Measurements from ENCODE around the gene PTK6.

PTK6 gene

DNA sequence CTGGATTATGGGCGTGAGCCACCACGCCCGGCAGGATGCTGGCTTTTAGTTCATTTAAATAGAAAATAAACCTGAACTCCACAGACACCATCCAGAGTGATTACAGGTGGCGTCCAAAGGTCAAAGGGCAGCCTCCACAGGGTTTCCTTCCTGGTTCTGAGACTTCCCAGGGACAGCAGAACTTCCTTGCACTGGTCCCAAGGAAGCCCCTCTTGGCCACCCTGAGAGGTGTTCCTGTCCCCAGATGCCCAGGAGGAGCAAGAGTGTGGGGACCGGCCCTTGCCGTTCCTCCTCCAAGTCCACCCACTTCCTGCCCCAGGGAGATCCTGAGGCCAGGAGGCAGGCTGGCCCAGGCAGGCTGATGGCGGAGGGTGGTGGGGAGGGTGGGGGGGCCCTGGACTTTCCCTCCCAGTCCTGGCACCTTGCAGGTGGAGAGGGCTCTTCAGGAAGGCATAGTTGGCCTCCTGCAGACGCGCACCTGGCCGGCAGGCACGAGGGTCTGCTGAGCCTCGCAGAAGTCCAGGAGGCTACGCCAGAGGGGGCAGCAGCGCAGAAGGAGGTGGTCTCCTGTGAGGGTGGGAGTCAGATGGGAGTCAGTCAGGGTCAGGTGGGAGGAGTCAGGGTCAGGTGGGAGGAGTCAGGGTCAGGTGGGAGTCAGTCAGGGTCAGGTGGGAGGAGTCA, 21.8 kb upstream of the PTK6 start:
- no peak overlapping the region for H2AFZ ChIP-seq (ENCODE audit: low read depth, low read length)
- no peak overlapping the region for H3K4me3 ChIP-seq (ENCODE audit: low read length)
- H3K4me1 ChIP-seq (ENCODE audit: insufficient read depth, low read length), result peaks cover 10% of the 10 kb centered on the region
- no peaks in the 10 kb centered on the region for H3K9me3 ChIP-seq (ENCODE audit: low read length)
- H3K27me3 ChIP-seq (ENCODE audit: insufficient read depth, low read length), result no peaks in the 10 kb centered on the region
- no peaks in the 10 kb centered on the region for H3K36me3 ChIP-seq (ENCODE audit: insufficient read depth, low read length)

DNA sequence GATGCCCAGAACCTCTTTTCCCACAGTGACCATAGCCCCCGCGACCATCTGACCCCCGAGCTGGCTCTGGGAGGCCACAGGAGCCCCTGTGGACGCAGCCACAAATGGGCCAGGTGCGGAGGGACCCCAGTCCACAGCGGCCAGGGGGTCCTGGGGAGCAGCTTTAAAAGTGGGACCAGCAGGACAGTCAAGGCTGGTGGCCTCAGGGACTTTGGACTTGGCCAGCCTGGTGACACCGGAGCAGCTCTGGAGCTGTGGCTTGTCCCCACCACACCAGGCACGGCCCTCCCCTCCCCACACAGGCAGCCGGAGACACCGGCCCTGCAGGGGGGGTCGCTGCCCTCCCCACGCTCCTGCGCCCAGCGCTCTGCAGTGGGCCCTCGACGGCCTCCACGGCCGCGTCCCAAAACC, 20.3 kb upstream of the PTK6 start:
- no peak overlapping the region for H2AFZ ChIP-seq (ENCODE audit: low read depth, low read length)
- no peak overlapping the region for H3K4me3 ChIP-seq (ENCODE audit: low read length)
- peaks cover 10% of the 10 kb centered on the region for H3K4me1 ChIP-seq (ENCODE audit: insufficient read depth, low read length)

GRCh38 chr20:63556873-63557478, 19.8 kb upstream of the PTK6 start:
- Histone ChIP-seq H3K4me1 (ENCODE audit: insufficient read depth, low read length) (peaks cover 10% of the 10 kb centered on the region), H3K27me3 (ENCODE audit: insufficient read depth, low read length) (no peaks in the 10 kb centered on the region), H3K9me3 (ENCODE audit: low read length) (no peaks in the 10 kb centered on the region), H3K4me3 (ENCODE audit: low read length) (no peak overlapping the region), H2AFZ (ENCODE audit: low read depth, low read length) (no peak overlapping the region), H3K36me3 (ENCODE audit: insufficient read depth, low read length) (no peaks in the 10 kb centered on the region)

More for the DNA sequence above, 20.3 kb upstream of the PTK6 start:
- no peaks in the 10 kb centered on the region for H3K27me3 ChIP-seq (ENCODE audit: insufficient read depth, low read length)
- H3K9me3 ChIP-seq (ENCODE audit: low read length), result no peaks in the 10 kb centered on the region
- H3K36me3 ChIP-seq (ENCODE audit: insufficient read depth, low read length), result no peaks in the 10 kb centered on the region

GRCh38 chr20:63555661-63556381, 18.6 kb upstream of the PTK6 start:
- H3K27me3 ChIP-seq (ENCODE audit: insufficient read depth, low read length), result no peaks in the 10 kb centered on the region
- no peak overlapping the region for H3K4me3 ChIP-seq (ENCODE audit: low read length)
- H3K4me1 ChIP-seq (ENCODE audit: insufficient read depth, low read length), result peaks cover 10% of the 10 kb centered on the region
- no peak overlapping the region for H2AFZ ChIP-seq (ENCODE audit: low read depth, low read length)
- no peaks in the 10 kb centered on the region for H3K36me3 ChIP-seq (ENCODE audit: insufficient read depth, low read length)
- H3K9me3 ChIP-seq (ENCODE audit: low read length), result no peaks in the 10 kb centered on the region

GRCh38 chr20:63554361-63555278, 17.4 kb upstream of the PTK6 start:
- Histone ChIP-seq H3K27me3 (ENCODE audit: insufficient read depth, low read length) (peaks cover 3% of the 10 kb centered on the region), H3K4me3 (ENCODE audit: low read length) (peak overlapping the region; percentile 41), H3K9me3 (ENCODE audit: low read length) (no peaks in the 10 kb centered on the region), H2AFZ (ENCODE audit: low read depth, low read length) (peak overlapping the region; percentile 81), H3K4me1 (ENCODE audit: insufficient read depth, low read length) (peaks cover 10% of the 10 kb centered on the region), H3K36me3 (ENCODE audit: insufficient read depth, low read length) (no peaks in the 10 kb centered on the region)

- H3K36me3 ChIP-seq (ENCODE audit: insufficient read depth, low read length), result no peaks in the 10 kb centered on the region
- no peaks in the 10 kb centered on the region for H3K9me3 ChIP-seq (ENCODE audit: low read length)
- peak within 1 kb of the TSS; percentile 41 for H3K4me3 ChIP-seq (ENCODE audit: low read length)
- peaks cover 3% of the 10 kb centered on the region for H3K27me3 ChIP-seq (ENCODE audit: insufficient read depth, low read length)
- peaks cover 10% of the 10 kb centered on the region for H3K4me1 ChIP-seq (ENCODE audit: insufficient read depth, low read length)
- H2AFZ ChIP-seq (ENCODE audit: low read depth, low read length), result peak within 1 kb of the TSS; percentile 81
Observed at GRCh38 chr20:63553933-63554290, 16.7 kb upstream of the PTK6 start, which contains the start of gene FNDC11. Gene FNDC11, plus strand, starts transcription at chr20:63554159. Its CDS starts 1,505 bp downstream, at chr20:63555664.

DNA sequence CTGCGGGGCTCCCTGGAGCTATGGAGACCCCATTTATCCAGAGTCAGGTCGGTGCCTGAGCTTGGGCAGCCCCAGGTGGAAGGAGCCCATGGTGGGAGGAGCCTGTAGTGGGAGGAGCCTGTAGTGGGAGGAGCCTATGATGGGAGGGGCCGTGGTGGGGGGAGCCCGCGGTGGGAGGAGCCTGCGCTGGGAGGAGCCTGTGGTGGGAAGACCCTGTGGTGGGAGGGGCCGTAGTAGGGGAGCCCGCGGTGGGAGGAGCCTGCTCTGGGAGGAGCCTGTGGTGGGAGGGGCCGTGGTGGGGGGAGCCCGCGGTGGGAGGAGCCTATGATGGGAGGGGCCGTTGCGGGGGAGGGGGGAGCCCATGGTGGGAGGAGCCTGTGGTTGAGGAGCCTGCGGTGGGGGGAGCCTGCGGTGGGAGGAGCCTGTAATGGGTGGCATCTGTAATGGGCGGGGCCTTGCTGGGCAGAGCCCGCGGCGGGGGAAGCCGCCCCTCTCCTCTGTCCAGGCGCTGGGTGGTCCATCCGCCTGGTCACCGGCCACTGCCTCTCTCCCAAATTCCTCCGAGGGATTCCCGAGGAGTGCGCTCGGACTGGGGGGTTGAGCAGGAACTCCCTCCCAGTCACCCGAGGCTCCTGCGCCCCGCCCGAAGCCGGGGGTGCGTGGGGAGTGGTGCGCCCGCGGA, 16.2 kb upstream of the PTK6 start:
- H2AFZ ChIP-seq (ENCODE audit: low read depth, low read length), result peak overlapping the region; percentile 81
- no peaks in the 10 kb centered on the region for H3K9me3 ChIP-seq (ENCODE audit: low read length)
- peaks cover 10% of the 10 kb centered on the region for H3K4me1 ChIP-seq (ENCODE audit: insufficient read depth, low read length)
- H3K27me3 ChIP-seq (ENCODE audit: insufficient read depth, low read length), result peaks cover 8% of the 10 kb centered on the region
- H3K36me3 ChIP-seq (ENCODE audit: insufficient read depth, low read length), result no peaks in the 10 kb centered on the region
- peak overlapping the region; percentile 41 for H3K4me3 ChIP-seq (ENCODE audit: low read length)

GRCh38 chr20:63552481-63553249, 15.5 kb upstream of the PTK6 start:
- Histone ChIP-seq H3K9me3 (ENCODE audit: low read length) (no peaks in the 10 kb centered on the region), H3K27me3 (ENCODE audit: insufficient read depth, low read length) (peaks cover 15% of the 10 kb centered on the region)

DNA sequence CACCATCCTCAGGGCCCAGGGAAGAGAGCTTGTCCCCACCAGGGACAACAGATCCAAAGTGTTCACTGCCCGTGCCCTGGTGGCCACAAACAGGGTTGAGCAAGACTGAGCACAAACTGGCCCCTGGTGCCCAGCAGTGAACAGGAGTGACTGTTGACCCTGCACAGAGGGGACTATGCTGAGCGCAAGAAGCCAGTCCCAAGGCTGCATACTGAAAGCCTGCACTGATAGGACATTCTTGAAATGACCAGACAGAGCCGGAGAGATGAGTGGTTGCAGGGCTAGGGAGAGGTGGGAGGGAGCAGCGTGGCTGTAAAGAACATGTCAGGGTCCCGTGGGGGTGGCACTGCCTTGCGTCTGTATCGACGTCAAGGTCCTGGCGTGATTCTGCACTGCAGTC, 13.9 kb upstream of the PTK6 start:
- Histone ChIP-seq H3K4me3 (ENCODE audit: low read length) (no peak overlapping the region), H3K27me3 (ENCODE audit: insufficient read depth, low read length) (peaks cover 29% of the 10 kb centered on the region), H3K36me3 (ENCODE audit: insufficient read depth, low read length) (no peaks in the 10 kb centered on the region), H2AFZ (ENCODE audit: low read depth, low read length) (no peak overlapping the region), H3K4me1 (ENCODE audit: insufficient read depth, low read length) (peaks cover 10% of the 10 kb centered on the region), H3K9me3 (ENCODE audit: low read length) (no peaks in the 10 kb centered on the region)

More at GRCh38 chr20:63552481-63553249, 15.5 kb upstream of the PTK6 start:
- Histone ChIP-seq H3K36me3 (ENCODE audit: insufficient read depth, low read length) (no peaks in the 10 kb centered on the region), H3K4me1 (ENCODE audit: insufficient read depth, low read length) (peaks cover 10% of the 10 kb centered on the region), H2AFZ (ENCODE audit: low read depth, low read length) (no peak overlapping the region), H3K4me3 (ENCODE audit: low read length) (no peak overlapping the region)

DNA sequence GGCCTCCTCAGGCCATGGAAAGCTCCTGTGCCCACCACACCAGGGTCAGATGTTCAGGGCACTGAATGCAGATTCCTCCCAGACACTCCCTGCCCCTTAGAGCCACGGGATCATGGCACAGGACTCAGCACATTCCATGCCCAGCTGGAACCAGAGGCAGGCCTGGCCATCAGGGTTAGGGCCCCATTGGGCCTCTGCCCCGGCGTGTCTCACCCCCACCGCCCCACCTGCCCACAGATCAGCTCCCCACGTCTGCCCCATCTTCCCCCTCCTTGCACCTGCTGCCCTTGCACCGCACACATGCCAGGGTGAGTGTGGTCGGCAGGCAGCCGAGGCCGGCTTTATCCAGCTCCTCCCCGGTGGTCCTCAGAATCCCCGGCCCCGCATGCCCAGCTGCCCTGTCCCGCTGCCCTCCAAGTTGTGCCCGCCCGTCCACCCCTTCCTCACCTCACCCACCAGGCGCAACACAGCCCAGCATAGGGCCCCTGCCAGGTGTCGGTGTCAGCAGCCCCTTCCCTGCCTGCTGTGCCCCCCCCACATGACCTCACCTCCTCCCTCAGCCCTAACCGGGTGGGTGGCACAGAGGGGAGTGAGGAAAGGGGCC, 12.6 kb upstream of the PTK6 start:
- no peaks in the 10 kb centered on the region for H3K9me3 ChIP-seq (ENCODE audit: low read length)
- peaks cover 7% of the 10 kb centered on the region for H3K4me1 ChIP-seq (ENCODE audit: insufficient read depth, low read length)
- H3K27me3 ChIP-seq (ENCODE audit: insufficient read depth, low read length), result peaks cover 39% of the 10 kb centered on the region
- no peaks in the 10 kb centered on the region for H3K36me3 ChIP-seq (ENCODE audit: insufficient read depth, low read length)
- no peak overlapping the region for H3K4me3 ChIP-seq (ENCODE audit: low read length)
- H2AFZ ChIP-seq (ENCODE audit: low read depth, low read length), result no peak overlapping the region

DNA sequence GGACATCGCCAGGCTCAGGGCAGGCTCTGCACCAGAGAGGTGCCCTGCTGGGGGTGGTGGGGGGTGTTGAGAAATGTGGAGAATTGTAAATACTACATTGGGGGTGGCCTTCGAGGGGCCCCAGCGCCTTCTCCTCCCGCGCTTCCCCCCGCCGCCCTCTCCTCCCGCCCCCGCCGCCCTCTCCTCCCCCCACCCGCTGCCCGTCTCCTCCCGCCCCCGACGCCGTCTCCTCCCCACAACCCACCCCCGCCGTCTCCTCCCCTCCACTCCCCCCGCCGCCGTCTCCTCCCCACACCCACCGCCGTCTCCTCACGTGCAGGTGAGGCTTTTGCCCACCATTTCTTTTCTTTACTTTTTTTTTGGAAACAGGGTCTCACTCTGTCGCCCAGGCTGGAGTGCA, 11.8 kb upstream of the PTK6 start:
- Histone ChIP-seq H3K36me3 (ENCODE audit: insufficient read depth, low read length) (no peaks in the 10 kb centered on the region), H3K9me3 (ENCODE audit: low read length) (no peaks in the 10 kb centered on the region), H2AFZ (ENCODE audit: low read depth, low read length) (no peak overlapping the region), H3K4me1 (ENCODE audit: insufficient read depth, low read length) (no peaks in the 10 kb centered on the region), H3K27me3 (ENCODE audit: insufficient read depth, low read length) (peaks cover 43% of the 10 kb centered on the region), H3K4me3 (ENCODE audit: low read length) (no peak overlapping the region)

Data from neuron (in vitro differentiated cells).